Measurements from ENCODE around the gene VAPB. TPM values are rescaled to one million over a fixed set of nuclear protein-coding genes. Genes with fewer than 3 reads are reported as not detected.

The VAPB gene
- total and polyA plus RNA-seq, 2 of the 4 experiments (the other 2 are of a cell fraction): 9.1 to 26.0 TPM

DNA sequence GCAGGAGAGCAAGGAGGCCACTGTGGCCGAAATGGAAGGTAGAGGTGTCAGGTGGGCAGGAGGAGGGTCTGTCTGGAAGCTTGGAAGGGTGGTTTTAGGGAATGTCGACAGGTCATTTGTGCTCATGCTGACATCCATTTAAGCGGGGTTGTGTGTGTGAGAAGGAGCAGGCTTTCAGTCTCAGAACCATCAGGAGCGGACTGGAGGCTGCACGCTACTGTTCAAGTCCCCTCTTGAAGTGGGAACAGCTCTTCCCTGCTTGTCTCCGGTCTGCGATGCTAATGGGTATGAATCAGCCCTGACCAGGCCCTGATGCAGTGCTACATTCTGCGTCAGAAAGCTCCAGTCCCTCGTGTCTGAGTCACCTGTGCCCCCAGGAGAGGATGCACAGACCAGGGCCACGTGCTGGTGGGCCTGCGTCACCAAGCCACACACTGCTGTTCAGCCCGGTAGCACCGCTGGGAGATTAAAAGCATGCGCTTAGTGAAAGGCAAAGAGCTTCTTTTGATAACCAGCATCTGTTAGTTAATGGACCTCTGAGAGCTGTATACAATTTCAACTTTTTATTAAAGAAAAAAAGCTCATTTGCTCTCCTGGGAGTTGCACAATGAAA is 68.2 kb downstream of the VAPB start (continued):
- TF ChIP-seq RFX5 (IDR thresholded peaks at IDR 0.05; ENCODE audit: low read depth, low read length): no peak

DNA sequence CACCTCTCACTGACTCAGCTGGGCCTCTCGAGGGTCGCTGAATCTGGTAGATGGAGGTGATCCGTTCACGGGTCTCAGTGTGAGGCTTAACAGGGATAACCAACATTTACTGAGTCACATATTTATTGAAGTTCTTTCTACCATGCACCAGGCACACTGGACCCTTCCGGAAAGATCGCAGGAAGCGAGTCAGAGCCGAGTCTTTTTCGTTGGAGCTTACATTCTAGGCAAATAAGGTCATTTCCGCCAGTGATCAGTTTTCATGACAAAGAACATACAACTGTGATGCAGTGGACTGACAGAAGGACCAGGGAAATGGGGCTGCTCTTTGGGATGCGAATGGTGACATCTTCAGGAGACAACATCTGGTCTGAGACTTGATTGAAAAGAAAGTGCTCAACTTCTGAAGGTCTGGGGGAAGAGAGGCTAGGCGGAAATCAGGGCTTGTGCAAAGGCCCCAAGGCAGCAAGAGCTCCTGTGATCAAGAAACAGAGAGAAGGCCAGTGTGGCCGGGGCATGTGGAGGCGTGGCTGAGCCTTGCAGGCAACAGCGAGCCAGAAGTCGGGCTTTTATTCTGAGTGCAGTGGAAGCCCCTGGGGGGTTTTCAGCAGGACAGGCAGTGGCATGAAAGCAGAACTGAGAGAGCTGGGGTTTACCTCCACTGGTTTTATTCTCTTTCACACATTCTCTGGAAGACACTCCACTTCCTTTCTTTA is 69.5 kb downstream of the VAPB start:
- H4K5ac ChIP-seq (ENCODE audit: low read depth, low read length): no peak overlapping the region
- ATAC-seq (ENCODE audit: low read depth) (no peak), DNase-seq (peak; percentile 76)
- H3K27ac ChIP-seq (ENCODE audit: insufficient read depth, low read length): no peak overlapping the region; the same call in 1 of the 2 replicates
- 0 out of 2 replicates have a peak, but pooled peaks cover 1% of the 10 kb centered on the region for H3K4me1 ChIP-seq (ENCODE audit: control insufficient read depth, insufficient read depth, low read length)
- in situ Hi-C loops (cut with MboI; ENCODE audit: low sequenced_read_pairs) (no loop called here), intact Hi-C loops (cut with micrococcal nuclease) (no loop called here), dilution Hi-C loops (cut with HindIII; ENCODE audit: low sequenced_read_pairs, unreplicated experiment) (no loop called here)
- ChIA-PET POLR2A (ENCODE audit: unreplicated experiment) (interaction anchor here (0.6 kb wide), 1 partner anchor 233 kb away, joined by 14 read pairs; no protein-coding TSS in a partner anchor), CTCF (no interaction called here)
- BruUV-seq (replicated peaks): no TSS peak
- no peak overlapping the region for H2AFZ ChIP-seq (replicated peaks; ENCODE audit: low read length, poor library complexity)
- peaks cover 0 to 14% of the 10 kb centered on the region in 2 experiments; a peak in 1 of 4 replicates for H3K79me1 ChIP-seq (ENCODE audit: low read depth in 1 of 2, low read length in 2 of 2)
- H2BK120ac ChIP-seq (ENCODE audit: low read depth, low read length): no peak overlapping the region
- peaks cover 2% of the 10 kb centered on the region for H3K36me3 ChIP-seq (ENCODE audit: control insufficient read depth, insufficient read depth, low read length)
- no peak overlapping the region for H3K56ac ChIP-seq (ENCODE audit: extremely low read depth, insufficient read depth, low read length)
- H3K27me3 ChIP-seq (ENCODE audit: control insufficient read depth, insufficient read depth, low read length): no peaks in the 10 kb centered on the region
- H3K4me3 ChIP-seq (ENCODE audit: insufficient read depth, low read depth, low read length): no peak overlapping the region
- TF ChIP-seq MAFK (IDR thresholded peaks at IDR 0.05; ENCODE audit: low read depth, low read length) (no peak), FOS (IDR thresholded peaks at IDR 0.05; ENCODE audit: low read depth, low read length) (no peak), SMC3 (IDR thresholded peaks at IDR 0.05; ENCODE audit: low read depth, low read length) (no peak)
- TF ChIP-seq, protein P1, sequence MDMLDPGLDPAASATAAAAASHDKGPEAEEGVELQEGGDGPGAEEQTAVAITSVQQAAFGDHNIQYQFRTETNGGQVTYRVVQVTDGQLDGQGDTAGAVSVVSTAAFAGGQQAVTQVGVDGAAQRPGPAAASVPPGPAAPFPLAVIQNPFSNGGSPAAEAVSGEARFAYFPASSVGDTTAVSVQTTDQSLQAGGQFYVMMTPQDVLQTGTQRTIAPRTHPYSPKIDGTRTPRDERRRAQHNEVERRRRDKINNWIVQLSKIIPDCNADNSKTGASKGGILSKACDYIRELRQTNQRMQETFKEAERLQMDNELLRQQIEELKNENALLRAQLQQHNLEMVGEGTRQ (IDR thresholded peaks at IDR 0.05; ENCODE audit: low read depth, low read length): no peak
- TF ChIP-seq, protein P2, sequence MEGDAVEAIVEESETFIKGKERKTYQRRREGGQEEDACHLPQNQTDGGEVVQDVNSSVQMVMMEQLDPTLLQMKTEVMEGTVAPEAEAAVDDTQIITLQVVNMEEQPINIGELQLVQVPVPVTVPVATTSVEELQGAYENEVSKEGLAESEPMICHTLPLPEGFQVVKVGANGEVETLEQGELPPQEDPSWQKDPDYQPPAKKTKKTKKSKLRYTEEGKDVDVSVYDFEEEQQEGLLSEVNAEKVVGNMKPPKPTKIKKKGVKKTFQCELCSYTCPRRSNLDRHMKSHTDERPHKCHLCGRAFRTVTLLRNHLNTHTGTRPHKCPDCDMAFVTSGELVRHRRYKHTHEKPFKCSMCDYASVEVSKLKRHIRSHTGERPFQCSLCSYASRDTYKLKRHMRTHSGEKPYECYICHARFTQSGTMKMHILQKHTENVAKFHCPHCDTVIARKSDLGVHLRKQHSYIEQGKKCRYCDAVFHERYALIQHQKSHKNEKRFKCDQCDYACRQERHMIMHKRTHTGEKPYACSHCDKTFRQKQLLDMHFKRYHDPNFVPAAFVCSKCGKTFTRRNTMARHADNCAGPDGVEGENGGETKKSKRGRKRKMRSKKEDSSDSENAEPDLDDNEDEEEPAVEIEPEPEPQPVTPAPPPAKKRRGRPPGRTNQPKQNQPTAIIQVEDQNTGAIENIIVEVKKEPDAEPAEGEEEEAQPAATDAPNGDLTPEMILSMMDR (conservative IDR thresholded peaks at IDR 0.05; ENCODE audit: low read depth, low read length): no peak
- H3K9ac ChIP-seq (ENCODE audit: low read depth, low read length): no peak overlapping the region
- no peaks in the 10 kb centered on the region for H4K20me1 ChIP-seq (ENCODE audit: insufficient read depth, low read length)
- WGBS, 2 experiments (ENCODE audit: extremely low coverage in 2 of 2, insufficient read length in 1 of 2): 83% methylated on average over 8 of the region's 16 CpGs; no CpG with 5 or more reads in 1 of the 2 experiments
- no peak overlapping the region for H3K14ac ChIP-seq (replicated peaks; ENCODE audit: low read depth, low read length)
- H4K8ac ChIP-seq (ENCODE audit: low read depth in 2 of 2, low read length in 2 of 2): peak overlapping the region in 1 of 2 experiments; percentile 30; a peak in 1 of 4 replicates
- no peak overlapping the region for H4K91ac ChIP-seq (ENCODE audit: insufficient read depth, low read depth, low read length)
- no peak overlapping the region for H3K23ac ChIP-seq (ENCODE audit: low read depth, low read length)
- H2BK15ac ChIP-seq (ENCODE audit: low read depth, low read length): no peak overlapping the region
- no peak overlapping the region for H3K4me2 ChIP-seq (ENCODE audit: low read depth, low read length)
- 0 out of 2 replicates have a peak, but pooled peaks cover 2% of the 10 kb centered on the region for H3K9me3 ChIP-seq (ENCODE audit: control insufficient read depth, insufficient read depth, low read length)
- no peak overlapping the region for H3K18ac ChIP-seq (ENCODE audit: low read depth, low read length)
- H2BK20ac ChIP-seq (ENCODE audit: low read depth, low read length): no peak overlapping the region
- no peak overlapping the region for H3K4ac ChIP-seq (ENCODE audit: low read depth, low read length)
- no peak overlapping the region for H2AK9ac ChIP-seq (replicated peaks; ENCODE audit: low read depth, low read length, poor library complexity)
- H3K9me1 ChIP-seq (ENCODE audit: insufficient read depth, low read length): 0 out of 2 replicates have a peak, but pooled peaks cover 5% of the 10 kb centered on the region
- H2AK5ac ChIP-seq (ENCODE audit: low read depth, low read length): 0 out of 2 replicates have a peak overlapping the region, but pooled peaks have one; percentile 16
- H2BK5ac ChIP-seq (ENCODE audit: low read depth, low read length, poor library complexity, severe bottlenecking): no peak overlapping the region

Data from IMR-90 (cell line).